WI38 (cell line): Measurements from ENCODE around the gene GPAT3.

ENCODE experiments used
- H3K4me3 ChIP-seq: 2 replicates; pipeline ENCODE4 v1.5.1; 2011; ENCODE audit warnings: low read depth, mild to moderate bottlenecking, control low read depth, low read length
- TF ChIP-seq, protein P1 (sequence below): IDR thresholded peaks from 2 replicates; pipeline ENCODE4 v1.5.1; 2012; ENCODE audit warnings: low read depth, mild to moderate bottlenecking, control low read depth, low read length

Gene GPAT3

DNA sequence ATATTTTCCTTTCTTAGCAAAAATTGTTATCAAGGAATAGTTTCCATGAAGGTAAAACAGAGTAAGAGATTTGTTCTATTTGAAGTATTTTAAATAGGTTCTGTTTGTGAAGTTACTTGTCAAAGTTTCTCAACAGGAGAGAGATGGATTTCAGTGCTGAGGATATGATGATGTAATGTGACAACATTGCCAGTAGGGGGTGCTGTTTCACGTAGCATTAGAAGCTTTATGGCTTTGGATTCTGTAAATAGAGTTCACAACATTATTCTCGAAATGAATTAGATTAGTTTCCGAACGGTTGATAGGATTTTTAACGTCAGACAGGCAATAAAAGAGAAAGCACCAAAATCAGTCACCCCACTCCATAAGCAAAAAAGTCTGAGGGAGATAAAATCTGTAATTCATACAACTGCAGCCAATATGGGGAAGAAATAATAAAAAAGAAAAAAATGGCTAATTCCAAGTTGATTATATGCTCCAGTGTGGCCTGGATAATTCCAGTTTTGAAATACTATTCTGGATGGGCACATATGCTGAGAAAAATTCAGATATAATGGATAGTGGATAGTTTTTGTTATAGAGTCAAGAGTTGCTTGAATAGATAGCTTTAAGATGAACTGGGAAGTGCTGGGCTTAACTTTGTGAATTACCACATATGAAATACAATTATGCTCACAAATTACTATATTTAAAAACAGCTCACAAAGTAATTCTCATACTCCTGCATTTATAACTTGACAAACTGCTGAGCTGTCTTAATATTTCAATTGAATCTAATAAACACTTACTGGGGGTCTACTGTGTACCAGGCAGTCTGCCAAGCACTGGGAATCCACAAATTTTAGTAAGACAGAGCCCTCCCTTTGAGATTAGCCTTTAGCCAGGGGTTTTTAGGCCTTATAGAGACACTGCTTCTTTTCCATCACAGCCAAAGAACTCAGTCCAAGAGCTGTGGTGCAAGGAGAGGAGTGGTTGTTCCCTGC is 109.1 kb downstream of the GPAT3 start:
- TF ChIP-seq, protein P1, sequence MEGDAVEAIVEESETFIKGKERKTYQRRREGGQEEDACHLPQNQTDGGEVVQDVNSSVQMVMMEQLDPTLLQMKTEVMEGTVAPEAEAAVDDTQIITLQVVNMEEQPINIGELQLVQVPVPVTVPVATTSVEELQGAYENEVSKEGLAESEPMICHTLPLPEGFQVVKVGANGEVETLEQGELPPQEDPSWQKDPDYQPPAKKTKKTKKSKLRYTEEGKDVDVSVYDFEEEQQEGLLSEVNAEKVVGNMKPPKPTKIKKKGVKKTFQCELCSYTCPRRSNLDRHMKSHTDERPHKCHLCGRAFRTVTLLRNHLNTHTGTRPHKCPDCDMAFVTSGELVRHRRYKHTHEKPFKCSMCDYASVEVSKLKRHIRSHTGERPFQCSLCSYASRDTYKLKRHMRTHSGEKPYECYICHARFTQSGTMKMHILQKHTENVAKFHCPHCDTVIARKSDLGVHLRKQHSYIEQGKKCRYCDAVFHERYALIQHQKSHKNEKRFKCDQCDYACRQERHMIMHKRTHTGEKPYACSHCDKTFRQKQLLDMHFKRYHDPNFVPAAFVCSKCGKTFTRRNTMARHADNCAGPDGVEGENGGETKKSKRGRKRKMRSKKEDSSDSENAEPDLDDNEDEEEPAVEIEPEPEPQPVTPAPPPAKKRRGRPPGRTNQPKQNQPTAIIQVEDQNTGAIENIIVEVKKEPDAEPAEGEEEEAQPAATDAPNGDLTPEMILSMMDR = peak; percentile 59; the same call in 1 of the 2 replicates

DNA sequence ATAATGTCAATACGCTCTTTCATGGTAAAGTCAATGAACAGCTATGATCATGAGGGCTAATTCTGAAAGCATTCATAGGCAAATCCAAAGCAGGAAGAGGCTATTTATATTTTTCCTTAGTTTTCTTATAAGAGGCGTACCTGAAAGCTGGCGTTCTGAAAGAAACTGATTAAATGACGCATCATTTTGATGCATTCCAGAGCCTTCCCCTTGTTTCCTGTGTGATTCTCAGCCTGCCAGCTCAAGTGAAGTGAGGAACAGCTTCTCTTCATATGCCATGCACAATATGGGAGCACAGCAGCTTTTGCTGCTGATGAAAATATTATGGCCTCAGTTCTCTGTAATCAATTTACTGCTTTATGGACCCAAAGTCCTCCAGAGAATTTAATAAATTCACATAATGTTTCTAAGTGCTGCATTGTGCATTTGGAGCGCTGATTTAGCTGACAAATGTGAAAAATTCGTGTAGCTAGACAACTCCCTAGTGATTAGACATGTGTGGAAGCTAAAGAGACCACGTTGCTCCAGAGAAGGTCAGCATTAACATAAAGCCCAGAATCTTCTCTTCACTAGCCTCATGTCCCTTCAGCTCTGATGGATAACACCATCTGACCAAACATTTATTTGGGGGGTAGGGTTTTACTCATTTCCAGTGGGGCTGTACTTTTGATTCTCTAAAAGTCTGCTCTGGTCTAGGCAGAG is 110.8 kb downstream of the GPAT3 start:
- TF ChIP-seq, protein P1 = no peak
- H3K4me3 ChIP-seq = no peak overlapping the region

More for the DNA sequence above, 109.1 kb downstream of the GPAT3 start:
- H3K4me3 ChIP-seq = no peak overlapping the region

DNA sequence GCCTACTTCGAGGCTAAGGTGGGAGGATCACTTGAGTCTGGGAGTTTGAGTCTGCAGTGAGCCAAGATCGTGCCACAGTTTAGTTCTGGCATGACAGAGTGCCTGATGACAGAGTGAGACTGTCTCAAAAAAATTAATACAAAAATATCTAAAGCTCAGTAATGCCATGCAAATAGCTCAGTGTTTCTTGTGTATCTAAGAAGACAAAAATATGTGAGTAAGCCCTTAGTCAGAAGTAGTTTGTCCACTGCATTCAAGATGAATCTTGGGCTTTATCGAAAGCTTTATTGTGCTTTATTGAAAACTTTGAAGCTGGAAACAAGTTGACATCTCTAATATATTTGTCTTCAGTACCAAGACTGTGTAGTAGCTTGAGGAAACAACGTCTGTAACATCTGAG is 115.9 kb downstream of the GPAT3 start:
- H3K4me3 ChIP-seq = no peak overlapping the region
- TF ChIP-seq, protein P1 = no peak
